ENCODE measurements around the gene GAMT. TPM values are rescaled to one million over a fixed set of nuclear protein-coding genes. Genes with fewer than 3 reads are reported as not detected.
A peak's percentile ranks its signal among the peaks of the same experiment; 100 is the strongest.

Gene GAMT
- total and polyA plus RNA-seq, 2 experiments from 2014 or later, result 21.5 to 36.9 TPM

GRCh38 chr19:1412995-1413800, 11.9 kb upstream of the GAMT start:
- H3K4me1 ChIP-seq (ENCODE audit: insufficient read depth), result peaks cover 38% of the 10 kb centered on the region
- Mint-ChIP-seq H3K27me3 (ENCODE audit: insufficient read depth, low read depth, poor library complexity) (peaks cover 36% of the 10 kb centered on the region), H3K9me3 (no peaks in the 10 kb centered on the region), H3K36me3 (ENCODE audit: low read depth) (peaks cover 45% of the 10 kb centered on the region), H3K27ac (0 out of 2 replicates have a peak overlapping the region, but pooled peaks have one; percentile 56), H3K4me1 (peaks cover 67% of the 10 kb centered on the region), H3K4me3 (no peak overlapping the region; the same call in 2 of the 3 replicates)
- no peak overlapping the region for H3K4me2 ChIP-seq
- TF ChIP-seq REST (IDR thresholded peaks at IDR 0.05; ENCODE audit: unreplicated experiment) (no peak), EZH2phosphoT487 (IDR thresholded peaks at IDR 0.05; ENCODE audit: unreplicated experiment) (no peak), CREB1 (CRISPR knock-in tag; IDR thresholded peaks at IDR 0.05; ENCODE audit: low read depth) (no peak), POLR2AphosphoS5 (IDR thresholded peaks at IDR 0.05; ENCODE audit: low read depth) (no peak)
- H3K79me2 ChIP-seq (replicated peaks; ENCODE audit: insufficient read depth), result peaks cover 100% of the 10 kb centered on the region
- H3K36me3 ChIP-seq (ENCODE audit: insufficient read depth), result peaks cover 1% of the 10 kb centered on the region; the same call in 1 of the 2 replicates
- H3K27ac ChIP-seq (ENCODE audit: low read depth), result 0 out of 2 replicates have a peak overlapping the region, but pooled peaks have one; percentile 39
- DNase-seq (ENCODE audit: low spot score) (no peak), ATAC-seq (no peak)
- peaks cover 73% of the 10 kb centered on the region for H4K20me1 ChIP-seq (replicated peaks; ENCODE audit: insufficient read depth)
- peaks cover 11% of the 10 kb centered on the region for H3F3A ChIP-seq (replicated peaks; ENCODE audit: low read depth)
- H3K4me3 ChIP-seq, result no peak overlapping the region
- H3K9me2 ChIP-seq (ENCODE audit: insufficient read depth), result no peaks in the 10 kb centered on the region
- no peak overlapping the region for H2AFZ ChIP-seq
- no peaks in the 10 kb centered on the region for H3K27me3 ChIP-seq (ENCODE audit: insufficient read depth)

- H3K36me3 Mint-ChIP-seq (ENCODE audit: low read depth), result peaks cover 37% of the 10 kb centered on the region
- ATAC-seq (no peak), DNase-seq (ENCODE audit: low spot score) (no peak)
- H4K20me1 ChIP-seq (replicated peaks; ENCODE audit: insufficient read depth), result peaks cover 65% of the 10 kb centered on the region
- H3K4me1 ChIP-seq (ENCODE audit: insufficient read depth), result peaks cover 38% of the 10 kb centered on the region
- H3K27ac ChIP-seq (ENCODE audit: low read depth), result peak overlapping the region; percentile 26; the same call in 1 of the 2 replicates
- H3K79me2 ChIP-seq (replicated peaks; ENCODE audit: insufficient read depth), result peaks cover 96% of the 10 kb centered on the region
- H3K27me3 Mint-ChIP-seq (ENCODE audit: insufficient read depth, low read depth, poor library complexity), result peaks cover 32% of the 10 kb centered on the region
- H3K27ac Mint-ChIP-seq, result no peak overlapping the region
- no peaks in the 10 kb centered on the region for H3K9me3 Mint-ChIP-seq
- no peaks in the 10 kb centered on the region for H3K9me2 ChIP-seq (ENCODE audit: insufficient read depth)
- no peaks in the 10 kb centered on the region; the same call in 1 of the 2 replicates for H3K36me3 ChIP-seq (ENCODE audit: insufficient read depth)
- no peak overlapping the region for H2AFZ ChIP-seq
- H3K4me2 ChIP-seq, result no peak overlapping the region
- H3F3A ChIP-seq (replicated peaks; ENCODE audit: low read depth), result peaks cover 8% of the 10 kb centered on the region
- no peak overlapping the region for H3K4me3 ChIP-seq
- H3K27me3 ChIP-seq (ENCODE audit: insufficient read depth), result no peaks in the 10 kb centered on the region
- no peak overlapping the region for H3K4me3 Mint-ChIP-seq
- H3K4me1 Mint-ChIP-seq, result peaks cover 59% of the 10 kb centered on the region
- no peak for TF ChIP-seq JUNB (IDR thresholded peaks at IDR 0.05; ENCODE audit: unreplicated experiment)
- TF ChIP-seq EZH2phosphoT487 (IDR thresholded peaks at IDR 0.05; ENCODE audit: unreplicated experiment), result no peak
- TF ChIP-seq STAT1 (IDR thresholded peaks at IDR 0.05; ENCODE audit: unreplicated experiment), result no peak
- no peak for TF ChIP-seq ZNF462 (CRISPR knock-in tag; IDR thresholded peaks at IDR 0.05)
- no peak for TF ChIP-seq CTCF (conservative IDR thresholded peaks at IDR 0.05; ENCODE audit: low read depth in 2 of 2)
Observed at GRCh38 chr19:1412323-1412923, 11.1 kb upstream of the GAMT start.

Data from GM23338 (cell line).